IMR-90 (cell line): ENCODE data around the gene ZNF283.
A peak's percentile ranks its signal among the peaks of the same experiment; 100 is the strongest.

Source experiments
- CEBPB ChIP-seq: IDR thresholded peaks from 2 replicates; pipeline ENCODE4 v1.6.1; 2012; ENCODE audit warnings: low read depth, low read length, improper control_type of control experiment
- CHD1 ChIP-seq: IDR thresholded peaks from 2 replicates; pipeline ENCODE4 v1.6.1; 2012; ENCODE audit warnings: low read depth, low read length, improper control_type of control experiment
- POLR2A ChIP-seq: IDR thresholded peaks from 2 replicates; pipeline ENCODE4 v1.6.1; 2012; ENCODE audit warnings: mild to moderate bottlenecking, low read depth, low read length
- RAD21 ChIP-seq: IDR thresholded peaks from 2 replicates; pipeline ENCODE4 v1.6.1; 2012; ENCODE audit warnings: low read length, improper control_type of control experiment
- TF ChIP-seq, protein P1 (sequence below): conservative IDR thresholded peaks from 2 replicates; pipeline ENCODE4 v1.5.1; 2012; ENCODE audit warnings: mild to moderate bottlenecking, low read depth, low read length, improper control_type of control experiment
- TF ChIP-seq, protein P2 (sequence below): fragments of 150-350 bp; IDR thresholded peaks from 2 replicates; pipeline ENCODE4 v1.6.1; 2017; ENCODE audit warnings: mild to moderate bottlenecking, antibody characterized with exemption, low read length, low read depth

DNA sequence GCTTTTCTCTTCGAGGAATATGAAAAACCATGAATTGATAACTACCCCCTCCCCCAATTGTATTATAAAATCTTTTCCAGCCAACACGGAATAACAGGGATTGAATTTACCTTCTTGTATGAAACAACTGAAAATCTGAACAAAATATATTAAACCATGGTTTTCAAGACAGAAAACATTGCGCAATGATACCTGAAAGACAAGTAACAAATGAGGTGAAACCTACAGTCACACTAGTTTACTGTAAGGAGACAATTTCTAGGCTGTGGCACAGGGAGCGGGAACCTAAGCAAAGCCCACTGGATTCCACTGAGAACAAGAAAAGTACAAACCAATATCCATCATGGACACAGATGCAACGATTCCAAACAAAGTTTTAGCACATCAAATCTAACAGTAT lies 53.4 kb downstream of the ZNF283 start:
- TF ChIP-seq, protein P1, sequence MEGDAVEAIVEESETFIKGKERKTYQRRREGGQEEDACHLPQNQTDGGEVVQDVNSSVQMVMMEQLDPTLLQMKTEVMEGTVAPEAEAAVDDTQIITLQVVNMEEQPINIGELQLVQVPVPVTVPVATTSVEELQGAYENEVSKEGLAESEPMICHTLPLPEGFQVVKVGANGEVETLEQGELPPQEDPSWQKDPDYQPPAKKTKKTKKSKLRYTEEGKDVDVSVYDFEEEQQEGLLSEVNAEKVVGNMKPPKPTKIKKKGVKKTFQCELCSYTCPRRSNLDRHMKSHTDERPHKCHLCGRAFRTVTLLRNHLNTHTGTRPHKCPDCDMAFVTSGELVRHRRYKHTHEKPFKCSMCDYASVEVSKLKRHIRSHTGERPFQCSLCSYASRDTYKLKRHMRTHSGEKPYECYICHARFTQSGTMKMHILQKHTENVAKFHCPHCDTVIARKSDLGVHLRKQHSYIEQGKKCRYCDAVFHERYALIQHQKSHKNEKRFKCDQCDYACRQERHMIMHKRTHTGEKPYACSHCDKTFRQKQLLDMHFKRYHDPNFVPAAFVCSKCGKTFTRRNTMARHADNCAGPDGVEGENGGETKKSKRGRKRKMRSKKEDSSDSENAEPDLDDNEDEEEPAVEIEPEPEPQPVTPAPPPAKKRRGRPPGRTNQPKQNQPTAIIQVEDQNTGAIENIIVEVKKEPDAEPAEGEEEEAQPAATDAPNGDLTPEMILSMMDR, result no peak
- TF ChIP-seq POLR2A (no peak), CEBPB (peak; percentile 92), CHD1 (no peak), RAD21 (no peak)
- TF ChIP-seq, protein P2, sequence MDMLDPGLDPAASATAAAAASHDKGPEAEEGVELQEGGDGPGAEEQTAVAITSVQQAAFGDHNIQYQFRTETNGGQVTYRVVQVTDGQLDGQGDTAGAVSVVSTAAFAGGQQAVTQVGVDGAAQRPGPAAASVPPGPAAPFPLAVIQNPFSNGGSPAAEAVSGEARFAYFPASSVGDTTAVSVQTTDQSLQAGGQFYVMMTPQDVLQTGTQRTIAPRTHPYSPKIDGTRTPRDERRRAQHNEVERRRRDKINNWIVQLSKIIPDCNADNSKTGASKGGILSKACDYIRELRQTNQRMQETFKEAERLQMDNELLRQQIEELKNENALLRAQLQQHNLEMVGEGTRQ, result no peak
